Activated T-cell treated with anti-CD3 and anti-CD28 coated beads, Interleukin-2, amount 50 U/mL, for 72 hours (primary cell): ENCODE data around the gene MTRFR. TPM values are rescaled to one million over a fixed set of nuclear protein-coding genes. Genes with fewer than 3 reads are reported as not detected.

Experiments
- ATAC-seq, 2 donors: fragments of 150-1000 bp; cut with Tn5 transposase; replicated peaks in 1 of 2; 2 replicates each; pipeline ENCODE4 v1.10.0; 2021; ENCODE audit warnings: moderate library complexity in 2 of 2, mild to moderate bottlenecking in 1 of 2
- DNase-seq, 2 donors: peaks; one replicate each; pipeline ENCODE4 v3.0.0; 2021 to 2022; ENCODE audit warnings: mixed read lengths in 1 of 2
- H3K27ac Mint-ChIP-seq: one replicate; pipeline ENCODE4 v1.8.0; 2022; ENCODE audit warnings: mild to moderate bottlenecking, moderate library complexity, mixed read lengths
- H3K27me3 Mint-ChIP-seq: one replicate; pipeline ENCODE4 v1.8.0; 2022; ENCODE audit warnings: low read depth, mixed read lengths
- H3K36me3 Mint-ChIP-seq, 2 donors: one replicate each; pipeline ENCODE4 v1.8.0; 2022; ENCODE audit warnings: mixed read lengths in 2 of 2, mild to moderate bottlenecking in 1 of 2; ENCODE audit not compliant: insufficient read depth in 2 of 2
- H3K4me1 Mint-ChIP-seq: one replicate; pipeline ENCODE4 v1.8.0; 2022; ENCODE audit warnings: low read depth, mixed read lengths
- H3K4me3 Mint-ChIP-seq, 2 donors: one replicate each; pipeline ENCODE4 v1.8.0; 2022; ENCODE audit warnings: mild to moderate bottlenecking in 2 of 2, mixed read lengths in 2 of 2, moderate library complexity in 2 of 2
- H3K9me3 Mint-ChIP-seq, 2 donors: one replicate each; pipeline ENCODE4 v1.8.0; 2022; ENCODE audit warnings: mixed read lengths in 2 of 2
- total RNA-seq, 2 donors: library from RNA; stranded (reverse); gene quantifications; one replicate each; pipeline ENCODE4 v1.2.3, GENCODE V29; 2022

Gene MTRFR
- total RNA-seq, 2 donors from 2014 or later, result 34.0 to 36.6 TPM

GRCh38 chr12:123253641-123254459, 20.6 kb downstream of the MTRFR start:
- H3K4me3 Mint-ChIP-seq, result no peak overlapping the region
- no peak for DNase-seq
- ATAC-seq, result no peak
- peaks cover 8 to 24% of the 10 kb centered on the region in 2 donors for H3K36me3 Mint-ChIP-seq
- no peaks in the 10 kb centered on the region for H3K27me3 Mint-ChIP-seq
- H3K9me3 Mint-ChIP-seq, result no peaks in the 10 kb centered on the region
- no peak overlapping the region for H3K27ac Mint-ChIP-seq
- peaks cover 43% of the 10 kb centered on the region for H3K4me1 Mint-ChIP-seq

- Mint-ChIP-seq H3K9me3 (no peaks in the 10 kb centered on the region), H3K36me3 (peaks cover 8 to 21% of the 10 kb centered on the region in 2 donors), H3K4me1 (peaks cover 43% of the 10 kb centered on the region), H3K27ac (peak overlapping the region; percentile 59), H3K4me3 (no peak overlapping the region), H3K27me3 (no peaks in the 10 kb centered on the region)
- no peak for ATAC-seq
- DNase-seq, result no peak
Observed at GRCh38 chr12:123254853-123255446, 21.7 kb downstream of the MTRFR start.

GRCh38 chr12:123258593-123258992, 25.4 kb downstream of the MTRFR start:
- peaks cover 24% of the 10 kb centered on the region for H3K4me1 Mint-ChIP-seq
- no peak overlapping the region for H3K27ac Mint-ChIP-seq
- H3K4me3 Mint-ChIP-seq, result no peak overlapping the region
- no peaks in the 10 kb centered on the region for H3K27me3 Mint-ChIP-seq
- DNase-seq (no peak), ATAC-seq (no peak)
- H3K9me3 Mint-ChIP-seq, result no peaks in the 10 kb centered on the region
- peaks cover 5 to 19% of the 10 kb centered on the region in 2 donors for H3K36me3 Mint-ChIP-seq

GRCh38 chr12:123260081-123260480, 26.8 kb downstream of the MTRFR start:
- ATAC-seq (no peak), DNase-seq (no peak)
- peaks cover 3 to 19% of the 10 kb centered on the region in 2 donors for H3K36me3 Mint-ChIP-seq
- H3K27me3 Mint-ChIP-seq, result no peaks in the 10 kb centered on the region
- no peak overlapping the region for H3K4me3 Mint-ChIP-seq
- no peak overlapping the region for H3K27ac Mint-ChIP-seq
- no peaks in the 10 kb centered on the region for H3K9me3 Mint-ChIP-seq
- H3K4me1 Mint-ChIP-seq, result peaks cover 10% of the 10 kb centered on the region

- ATAC-seq (no peak), DNase-seq (no peak)
- Mint-ChIP-seq H3K9me3 (no peaks in the 10 kb centered on the region), H3K4me1 (peaks cover 10% of the 10 kb centered on the region), H3K27me3 (no peaks in the 10 kb centered on the region), H3K4me3 (no peak overlapping the region), H3K27ac (no peak overlapping the region), H3K36me3 (peaks cover 2 to 15% of the 10 kb centered on the region in 2 donors)
Observed at GRCh38 chr12:123261196-123261595, 28.0 kb downstream of the MTRFR start.

- peaks cover 16% of the 10 kb centered on the region for H3K4me1 Mint-ChIP-seq
- no peaks in the 10 kb centered on the region for H3K9me3 Mint-ChIP-seq
- H3K36me3 Mint-ChIP-seq, result peaks cover 0 to 13% of the 10 kb centered on the region in 2 donors
- DNase-seq, result no peak
- no peaks in the 10 kb centered on the region for H3K27me3 Mint-ChIP-seq
- ATAC-seq, result no peak
- no peak overlapping the region for H3K4me3 Mint-ChIP-seq
- peak overlapping the region; percentile 4 for H3K27ac Mint-ChIP-seq
Observed at GRCh38 chr12:123263196-123263817, 30.1 kb downstream of the MTRFR start.

GRCh38 chr12:123264642-123265041, 31.4 kb downstream of the MTRFR start:
- Mint-ChIP-seq H3K4me1 (peaks cover 20% of the 10 kb centered on the region), H3K9me3 (no peaks in the 10 kb centered on the region), H3K4me3 (no peak overlapping the region), H3K36me3 (peaks cover 0 to 13% of the 10 kb centered on the region in 2 donors), H3K27ac (no peak overlapping the region), H3K27me3 (no peaks in the 10 kb centered on the region)
- ATAC-seq, result peak; percentile 42 to 49
- peak; percentile 15 to 29 for DNase-seq

GRCh38 chr12:123265851-123266678, 32.8 kb downstream of the MTRFR start:
- no peak for DNase-seq
- Mint-ChIP-seq H3K4me3 (no peak overlapping the region), H3K36me3 (peaks cover 0 to 7% of the 10 kb centered on the region in 2 donors), H3K4me1 (peaks cover 28% of the 10 kb centered on the region), H3K27ac (no peak overlapping the region), H3K27me3 (no peaks in the 10 kb centered on the region), H3K9me3 (no peaks in the 10 kb centered on the region)
- no peak for ATAC-seq

- Mint-ChIP-seq H3K36me3 (peaks cover 0 to 7% of the 10 kb centered on the region in 2 donors), H3K9me3 (no peaks in the 10 kb centered on the region), H3K4me3 (peak overlapping the region in 1 of 2 donors; percentile 15), H3K4me1 (peaks cover 28% of the 10 kb centered on the region), H3K27ac (no peak overlapping the region), H3K27me3 (no peaks in the 10 kb centered on the region)
- ATAC-seq, result no peak
- no peak for DNase-seq
Observed at GRCh38 chr12:123266679-123267277, 33.5 kb downstream of the MTRFR start.

- ATAC-seq (no peak), DNase-seq (no peak)
- peaks cover 0 to 7% of the 10 kb centered on the region in 2 donors for H3K36me3 Mint-ChIP-seq
- no peak overlapping the region for H3K27ac Mint-ChIP-seq
- peaks cover 28% of the 10 kb centered on the region for H3K4me1 Mint-ChIP-seq
- peak overlapping the region in 1 of 2 donors; percentile 15 for H3K4me3 Mint-ChIP-seq
- H3K9me3 Mint-ChIP-seq, result no peaks in the 10 kb centered on the region
- no peaks in the 10 kb centered on the region for H3K27me3 Mint-ChIP-seq
Observed at GRCh38 chr12:123267335-123267920, 34.2 kb downstream of the MTRFR start.

- peak overlapping the region in 1 of 2 donors; percentile 89 for H3K4me3 Mint-ChIP-seq
- no peaks in the 10 kb centered on the region for H3K9me3 Mint-ChIP-seq
- no peak overlapping the region for H3K27ac Mint-ChIP-seq
- H3K4me1 Mint-ChIP-seq, result peaks cover 28% of the 10 kb centered on the region
- DNase-seq (peak in 1 of 2 donors; percentile 8), ATAC-seq (no peak)
- H3K27me3 Mint-ChIP-seq, result no peaks in the 10 kb centered on the region
- peaks cover 0 to 7% of the 10 kb centered on the region in 2 donors for H3K36me3 Mint-ChIP-seq
Observed at GRCh38 chr12:123267991-123268843, 35.0 kb downstream of the MTRFR start.
